Muscle of leg (tissue), 11 donors: Measurements from ENCODE around the gene ADAMTS2. TPM values are rescaled to one million over a fixed set of nuclear protein-coding genes. Genes with fewer than 3 reads are reported as not detected.

Experiments used
- DNase-seq: peaks from one replicate; pipeline ENCODE4 v3.0.0; 2013
- H3K27ac ChIP-seq: one replicate; pipeline ENCODE4 v1.5.1; 2013; ENCODE audit warnings: mild to moderate bottlenecking, low read length, control low read depth
- H3K27me3 ChIP-seq: one replicate; pipeline ENCODE4 v1.6.1; 2013; ENCODE audit warnings: low read length; ENCODE audit not compliant: control insufficient read depth, insufficient read depth
- H3K36me3 ChIP-seq: one replicate; pipeline ENCODE4 v1.6.1; 2013; ENCODE audit warnings: low read length; ENCODE audit not compliant: control insufficient read depth, insufficient read depth
- H3K4me1 ChIP-seq: one replicate; pipeline ENCODE4 v1.6.1; 2013; ENCODE audit warnings: low read length; ENCODE audit not compliant: control insufficient read depth, insufficient read depth
- H3K4me3 ChIP-seq: one replicate; pipeline ENCODE4 v1.5.1; 2013; ENCODE audit warnings: low read length, control low read depth
- H3K9me3 ChIP-seq: replicated peaks from 2 replicates; pipeline ENCODE4 v1.6.1; 2013; ENCODE audit warnings: low read depth, low read length; ENCODE audit not compliant: control insufficient read depth
- WGBS: methylation state at CpG from one replicate; pipeline ENCODE4 v1.1.5; 2013; ENCODE audit warnings: missing lambda C conversion rate; ENCODE audit not compliant: insufficient coverage; 5-methylcytosine and 5-hydroxymethylcytosine counted together
- polyA plus RNA-seq, 8 donors: library from polyadenylated mRNA; unstranded; fragments of 120-200 nt; gene quantifications; one replicate each; pipeline versions ENCODE4 v1.2.1 to v1.2.3, GENCODE V29; 2013; ENCODE audit warnings: inconsistent platforms in 1 of 8, low replicate concordance in 1 of 8; ENCODE audit not compliant: insufficient read length in 8 of 8, insufficient read depth in 1 of 8
- total RNA-seq: library from RNA; stranded (reverse); fragments of 120-200 nt; gene quantifications from one replicate; pipeline ENCODE4 v1.2.4, GENCODE V29; 2013

The ADAMTS2 gene
- total and polyA plus RNA-seq, 9 donors: 21.3 to 46.3 (median 34.2) TPM

- Histone ChIP-seq H3K9me3 (peaks cover 3% of the 10 kb centered on the region), H3K36me3 (no peaks in the 10 kb centered on the region), H3K27me3 (no peaks in the 10 kb centered on the region), H3K27ac (no peak overlapping the region), H3K4me1 (peaks cover 31% of the 10 kb centered on the region), H3K4me3 (no peak overlapping the region)
- no peak for DNase-seq
- WGBS: 82% methylated on average over 5 of the region's 9 CpGs
Observed at GRCh38 chr5:179310439-179311090, 34.7 kb downstream of the ADAMTS2 start.

- 86% methylated on average over 7 of the region's 10 CpGs for WGBS
- peaks cover 5% of the 10 kb centered on the region for H3K9me3 ChIP-seq
- peaks cover 24% of the 10 kb centered on the region for H3K4me1 ChIP-seq
- H3K27me3 ChIP-seq: no peaks in the 10 kb centered on the region
- H3K4me3 ChIP-seq: no peak overlapping the region
- H3K36me3 ChIP-seq: no peaks in the 10 kb centered on the region
- no peak overlapping the region for H3K27ac ChIP-seq
- DNase-seq: no peak
Observed at GRCh38 chr5:179309751-179310320, 35.4 kb downstream of the ADAMTS2 start.

- Histone ChIP-seq H3K27me3 (no peaks in the 10 kb centered on the region), H3K36me3 (no peaks in the 10 kb centered on the region), H3K9me3 (peaks cover 5% of the 10 kb centered on the region), H3K27ac (no peak overlapping the region), H3K4me3 (no peak overlapping the region), H3K4me1 (peaks cover 19% of the 10 kb centered on the region)
- 88% methylated on average over 5 of the region's 7 CpGs for WGBS
- DNase-seq: no peak
Observed at GRCh38 chr5:179309383-179309670, 35.9 kb downstream of the ADAMTS2 start.

- Histone ChIP-seq H3K27ac (no peak overlapping the region), H3K36me3 (no peaks in the 10 kb centered on the region), H3K9me3 (peaks cover 5% of the 10 kb centered on the region), H3K4me3 (no peak overlapping the region), H3K4me1 (peaks cover 14% of the 10 kb centered on the region), H3K27me3 (no peaks in the 10 kb centered on the region)
- WGBS: 79% methylated on average over 10 of the region's 13 CpGs
- DNase-seq: no peak
Observed at GRCh38 chr5:179308563-179309382, 36.5 kb downstream of the ADAMTS2 start.

- Histone ChIP-seq H3K27ac (no peak overlapping the region), H3K27me3 (no peaks in the 10 kb centered on the region), H3K9me3 (peaks cover 5% of the 10 kb centered on the region), H3K36me3 (no peaks in the 10 kb centered on the region), H3K4me1 (peaks cover 13% of the 10 kb centered on the region), H3K4me3 (no peak overlapping the region)
- no peak for DNase-seq
- 82% methylated on average over 19 of the region's 24 CpGs for WGBS
Observed at GRCh38 chr5:179307931-179308471, 37.3 kb downstream of the ADAMTS2 start.

GRCh38 chr5:179307013-179307800 is 38.1 kb downstream of the ADAMTS2 start:
- no peak overlapping the region for H3K4me3 ChIP-seq
- no peak overlapping the region for H3K27ac ChIP-seq
- H3K27me3 ChIP-seq: no peaks in the 10 kb centered on the region
- DNase-seq: no peak
- WGBS: 94% methylated on average over 28 of the region's 29 CpGs
- H3K9me3 ChIP-seq: peaks cover 2% of the 10 kb centered on the region
- peaks cover 13% of the 10 kb centered on the region for H3K4me1 ChIP-seq
- no peaks in the 10 kb centered on the region for H3K36me3 ChIP-seq

GRCh38 chr5:179306191-179307012 is 38.9 kb downstream of the ADAMTS2 start:
- H3K27ac ChIP-seq: no peak overlapping the region
- peaks cover 19% of the 10 kb centered on the region for H3K4me1 ChIP-seq
- WGBS: 88% methylated on average over 4 of the region's 7 CpGs
- no peaks in the 10 kb centered on the region for H3K36me3 ChIP-seq
- no peak for DNase-seq
- H3K27me3 ChIP-seq: no peaks in the 10 kb centered on the region
- no peak overlapping the region for H3K4me3 ChIP-seq
- peaks cover 2% of the 10 kb centered on the region for H3K9me3 ChIP-seq

- Histone ChIP-seq H3K27ac (no peak overlapping the region), H3K4me3 (no peak overlapping the region), H3K36me3 (no peaks in the 10 kb centered on the region), H3K27me3 (no peaks in the 10 kb centered on the region), H3K4me1 (peaks cover 18% of the 10 kb centered on the region), H3K9me3 (peaks cover 2% of the 10 kb centered on the region)
- DNase-seq: no peak
- WGBS: no CpG with 5 or more reads among the region's 1 CpG
Observed at GRCh38 chr5:179304871-179305270, 40.4 kb downstream of the ADAMTS2 start.

GRCh38 chr5:179304466-179304865 is 40.8 kb downstream of the ADAMTS2 start:
- DNase-seq: no peak
- Histone ChIP-seq H3K4me3 (no peak overlapping the region), H3K4me1 (peaks cover 18% of the 10 kb centered on the region), H3K27ac (no peak overlapping the region), H3K9me3 (peaks cover 3% of the 10 kb centered on the region), H3K27me3 (no peaks in the 10 kb centered on the region), H3K36me3 (no peaks in the 10 kb centered on the region)
- no CpG with 5 or more reads among the region's 5 CpGs for WGBS
